Measurements from ENCODE around the gene PIGU.
"Not testable (repeated sequence)": the region's sequence is repeated elsewhere in the genome, so short reads cannot be mapped to it uniquely, and the experiment has no call there.

PIGU gene

DNA sequence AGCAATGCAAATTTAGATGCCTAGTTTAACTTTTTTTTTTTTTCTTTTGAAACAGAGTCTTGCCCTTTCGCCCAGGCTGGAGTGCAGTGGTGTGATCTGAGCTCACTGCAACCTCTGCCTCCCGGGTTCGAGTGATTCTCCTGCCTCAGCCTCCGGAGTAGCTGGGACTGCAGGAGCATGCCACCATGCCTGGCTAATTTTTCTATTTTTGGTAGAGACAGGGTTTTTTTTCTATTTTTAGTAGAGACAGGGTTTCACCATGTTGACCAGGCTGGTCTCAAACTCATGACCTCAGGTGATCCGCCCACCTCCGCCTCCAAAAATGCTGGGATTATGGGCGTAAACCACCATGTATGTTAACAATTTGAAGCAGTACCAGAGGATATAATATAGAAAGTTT lies 158.0 kb downstream of the PIGU start:
- H3K4me1 ChIP-seq (ENCODE audit: control insufficient read depth in 1 of 2, insufficient read depth in 2 of 2, low read length in 2 of 2) = peaks cover 27 to 30% of the 10 kb centered on the region in 2 donors
- not testable (repeated sequence) for H3K4me3 ChIP-seq (ENCODE audit: low read depth in 1 of 2, low read length in 2 of 2)

DNA sequence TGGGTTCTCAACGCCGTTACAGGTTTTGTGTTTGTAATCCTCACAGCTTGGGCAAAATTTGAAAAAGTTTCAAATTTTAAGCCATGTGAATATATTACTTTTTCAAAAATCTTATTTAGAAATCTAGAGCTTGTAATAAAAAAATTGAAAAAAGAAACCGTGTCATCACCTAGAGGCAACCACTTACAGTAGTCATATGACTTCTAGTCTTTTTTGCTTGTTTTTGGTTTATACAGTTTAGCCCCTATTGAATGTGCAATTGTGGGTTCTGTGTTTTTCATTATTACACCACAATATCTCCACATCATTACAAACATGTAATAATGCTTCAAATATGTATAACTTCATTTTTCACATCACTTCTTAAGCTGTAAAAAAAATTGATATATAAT lies 159.8 kb downstream of the PIGU start:
- peak overlapping the region; percentile 91 to 96 for H3K9ac ChIP-seq (ENCODE audit: low read depth in 1 of 2, low read length in 2 of 2)
- H3K27me3 ChIP-seq (ENCODE audit: control insufficient read depth in 1 of 2, insufficient read depth in 2 of 2, low read length in 2 of 2) = no peaks in the 10 kb centered on the region
- peaks cover 15 to 24% of the 10 kb centered on the region in 2 donors for H3K4me1 ChIP-seq (ENCODE audit: control insufficient read depth in 1 of 2, insufficient read depth in 2 of 2, low read length in 2 of 2)
- peak overlapping the region; percentile 96 for H3K27ac ChIP-seq (ENCODE audit: low read depth, low read length)
- H3K4me3 ChIP-seq (ENCODE audit: low read depth in 1 of 2, low read length in 2 of 2) = peak overlapping the region; percentile 91 to 93
- no peaks in the 10 kb centered on the region for H3K9me3 ChIP-seq (ENCODE audit: control insufficient read depth in 1 of 2, low read length in 2 of 2)
- peaks cover 0 to 3% of the 10 kb centered on the region in 2 donors for H3K36me3 ChIP-seq (ENCODE audit: control insufficient read depth in 1 of 2, insufficient read depth in 2 of 2, low read length in 2 of 2)

More for the DNA sequence above, 158.0 kb downstream of the PIGU start:
- not testable (repeated sequence) for H3K36me3 ChIP-seq (ENCODE audit: control insufficient read depth in 1 of 2, insufficient read depth in 2 of 2, low read length in 2 of 2); H3K27me3 ChIP-seq (ENCODE audit: control insufficient read depth in 1 of 2, insufficient read depth in 2 of 2, low read length in 2 of 2); H3K9ac ChIP-seq (ENCODE audit: low read depth in 1 of 2, low read length in 2 of 2); H3K27ac ChIP-seq (ENCODE audit: low read depth, low read length); H3K9me3 ChIP-seq (ENCODE audit: control insufficient read depth in 1 of 2, low read length in 2 of 2)

DNA sequence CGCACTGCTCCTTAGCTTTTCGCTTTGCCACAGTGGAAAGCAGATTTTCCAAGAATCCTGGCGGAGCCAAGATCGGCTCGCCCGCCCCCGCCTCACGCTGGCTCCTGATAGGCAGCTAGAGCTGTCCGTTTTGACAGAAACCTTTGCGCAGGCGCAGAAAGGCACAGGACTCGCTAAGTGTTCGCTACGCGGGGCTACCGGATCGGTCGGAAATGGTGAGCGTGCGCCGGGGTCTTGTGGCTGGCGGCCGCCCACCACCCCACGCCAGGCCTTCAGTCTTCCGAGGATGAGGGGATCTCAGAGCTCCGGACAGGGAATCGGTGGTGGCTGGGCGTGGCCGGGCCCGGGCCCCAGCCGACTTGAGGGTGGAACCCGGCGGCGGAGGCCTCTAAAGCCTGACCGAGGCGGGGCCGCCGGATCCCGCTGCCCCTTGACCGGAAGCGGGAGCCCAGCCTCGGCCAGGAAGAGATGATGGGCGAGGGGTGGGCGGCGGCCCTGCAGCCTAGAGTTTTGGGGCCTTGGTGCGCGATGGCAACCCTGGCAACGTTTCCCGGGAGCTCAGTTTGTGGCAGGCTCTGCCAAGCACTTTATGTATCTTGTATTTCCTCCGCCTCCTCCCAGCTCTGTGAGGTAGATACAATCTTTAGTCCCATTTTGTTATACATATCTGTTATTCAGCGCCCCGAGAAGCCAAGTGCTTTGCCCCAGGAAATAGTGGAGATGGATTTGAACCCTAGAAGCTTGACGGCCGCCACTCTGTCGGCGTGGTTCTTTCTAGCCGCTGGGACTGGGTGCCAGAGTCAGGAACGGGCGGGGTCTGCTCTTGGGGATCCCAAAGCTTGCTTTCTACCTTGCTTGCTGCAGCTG lies 160.4 kb downstream of the PIGU start, which contains the start of gene DYNLRB1:
Gene DYNLRB1 (plus strand): TSS at position 176 of the 867 bp plus-strand sequence. CDS start 37 bp downstream, at position 213.
- Histone ChIP-seq H3K9ac (ENCODE audit: low read depth in 1 of 2, low read length in 2 of 2) (peak within 1 kb of the TSS; percentile 91 to 96), H3K27me3 (ENCODE audit: control insufficient read depth in 1 of 2, insufficient read depth in 2 of 2, low read length in 2 of 2) (no peaks in the 10 kb centered on the region), H3K36me3 (ENCODE audit: control insufficient read depth in 1 of 2, insufficient read depth in 2 of 2, low read length in 2 of 2) (peaks cover 0 to 3% of the 10 kb centered on the region in 2 donors), H3K9me3 (ENCODE audit: control insufficient read depth in 1 of 2, low read length in 2 of 2) (no peaks in the 10 kb centered on the region), H3K4me3 (ENCODE audit: low read depth in 1 of 2, low read length in 2 of 2) (peak within 1 kb of the TSS; percentile 91 to 93), H3K27ac (ENCODE audit: low read depth, low read length) (peak within 1 kb of the TSS; percentile 96), H3K4me1 (ENCODE audit: control insufficient read depth in 1 of 2, insufficient read depth in 2 of 2, low read length in 2 of 2) (peaks cover 12 to 24% of the 10 kb centered on the region in 2 donors)

DNA sequence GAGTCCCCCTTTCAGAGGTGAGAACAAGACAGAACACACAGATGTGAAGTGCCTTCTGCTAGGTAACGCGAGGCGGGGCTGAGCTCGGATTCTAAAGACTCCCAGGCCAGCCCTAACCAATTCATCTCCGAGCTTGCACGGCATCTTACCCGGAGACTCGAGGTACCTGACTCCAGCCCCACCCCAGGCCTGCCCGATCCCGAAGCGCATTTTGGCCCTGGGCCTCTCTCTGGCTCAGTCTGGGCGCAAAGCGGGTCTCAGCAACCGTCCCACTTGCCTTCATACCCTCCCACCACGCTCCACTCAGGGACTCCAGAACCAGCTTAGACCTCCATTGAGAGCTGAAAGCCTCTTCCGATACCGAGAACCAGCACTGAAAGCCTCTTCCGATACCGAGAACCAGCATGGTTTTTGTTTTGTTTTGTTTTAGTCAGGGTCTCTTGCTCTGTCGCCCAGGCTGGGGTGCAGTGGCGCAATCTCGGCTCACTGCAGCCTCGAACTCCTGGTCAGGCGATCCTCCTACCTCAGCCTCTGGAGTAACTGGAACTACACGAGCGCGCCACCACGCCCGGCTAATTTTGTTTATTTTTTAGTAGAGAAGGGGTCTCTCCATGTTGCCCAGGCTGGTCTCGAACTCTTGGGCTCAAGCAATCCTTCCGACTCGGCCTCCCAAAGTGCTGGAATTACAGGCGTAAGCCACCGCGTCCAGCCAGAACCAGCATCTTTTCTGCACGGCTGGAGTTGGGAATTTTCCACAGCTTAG lies 161.2 kb downstream of the PIGU start:
- peak overlapping the region; percentile 91 to 96 for H3K9ac ChIP-seq (ENCODE audit: low read depth in 1 of 2, low read length in 2 of 2)
- peak overlapping the region; percentile 91 to 93 for H3K4me3 ChIP-seq (ENCODE audit: low read depth in 1 of 2, low read length in 2 of 2)
- peaks cover 0 to 3% of the 10 kb centered on the region in 2 donors for H3K36me3 ChIP-seq (ENCODE audit: control insufficient read depth in 1 of 2, insufficient read depth in 2 of 2, low read length in 2 of 2)
- no peaks in the 10 kb centered on the region for H3K9me3 ChIP-seq (ENCODE audit: control insufficient read depth in 1 of 2, low read length in 2 of 2)
- H3K27ac ChIP-seq (ENCODE audit: low read depth, low read length) = peak overlapping the region; percentile 96
- H3K27me3 ChIP-seq (ENCODE audit: control insufficient read depth in 1 of 2, insufficient read depth in 2 of 2, low read length in 2 of 2) = no peaks in the 10 kb centered on the region
- peaks cover 12 to 24% of the 10 kb centered on the region in 2 donors for H3K4me1 ChIP-seq (ENCODE audit: control insufficient read depth in 1 of 2, insufficient read depth in 2 of 2, low read length in 2 of 2)

DNA sequence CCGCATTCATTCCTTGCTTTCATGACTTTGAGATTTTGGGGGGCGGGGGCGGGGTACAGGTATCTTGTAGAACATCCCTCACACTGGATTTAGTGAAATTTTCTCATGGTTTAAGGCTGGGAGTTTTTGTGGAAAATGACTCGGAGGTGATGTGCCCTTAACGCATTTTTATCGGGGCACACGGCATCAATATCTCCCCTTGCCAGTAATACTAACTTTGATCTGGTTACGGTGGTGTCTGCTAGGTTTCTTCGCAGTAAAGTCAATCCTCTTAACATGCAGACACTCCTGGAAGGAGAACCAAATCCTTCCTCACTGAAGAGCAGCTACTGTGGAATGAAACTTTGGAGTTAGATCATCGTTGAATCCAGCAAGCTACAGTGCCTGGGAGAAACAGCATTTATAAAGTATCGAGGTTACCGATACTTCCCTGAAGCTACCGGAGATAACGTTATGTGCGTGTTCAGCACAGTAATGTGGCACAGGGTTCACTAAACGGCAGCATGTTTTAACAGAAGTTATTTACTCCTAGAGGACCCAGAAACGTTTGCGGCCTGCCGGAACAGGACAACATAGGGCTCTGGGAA lies 161.9 kb downstream of the PIGU start:
- Histone ChIP-seq H3K9ac (ENCODE audit: low read depth in 1 of 2, low read length in 2 of 2) (peak overlapping the region; percentile 91 to 96), H3K27ac (ENCODE audit: low read depth, low read length) (peak overlapping the region; percentile 23), H3K36me3 (ENCODE audit: control insufficient read depth in 1 of 2, insufficient read depth in 2 of 2, low read length in 2 of 2) (no peaks in the 10 kb centered on the region), H3K27me3 (ENCODE audit: control insufficient read depth in 1 of 2, insufficient read depth in 2 of 2, low read length in 2 of 2) (no peaks in the 10 kb centered on the region), H3K4me1 (ENCODE audit: control insufficient read depth in 1 of 2, insufficient read depth in 2 of 2, low read length in 2 of 2) (peaks cover 12 to 24% of the 10 kb centered on the region in 2 donors), H3K9me3 (ENCODE audit: control insufficient read depth in 1 of 2, low read length in 2 of 2) (no peaks in the 10 kb centered on the region), H3K4me3 (ENCODE audit: low read depth in 1 of 2, low read length in 2 of 2) (peak overlapping the region; percentile 91 to 93)

DNA sequence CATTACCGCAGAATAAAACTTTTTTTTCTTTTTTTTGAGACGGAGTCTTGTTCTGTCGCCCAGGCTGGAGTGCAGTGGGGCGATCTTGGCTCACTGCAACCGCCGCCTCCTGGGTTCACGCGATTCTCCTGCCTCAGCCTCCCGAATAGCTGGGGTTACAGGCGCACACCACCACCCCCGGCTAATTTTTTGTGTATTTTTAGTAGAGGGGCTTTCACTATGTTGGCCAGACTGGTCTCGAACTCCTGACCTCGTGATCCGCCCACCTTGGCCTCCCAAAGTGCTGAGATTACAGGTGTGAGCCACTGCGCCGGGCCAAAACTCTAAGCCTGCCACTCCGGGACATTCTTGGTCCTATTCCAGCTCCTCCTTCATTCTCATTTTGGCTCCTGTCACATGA lies 162.9 kb downstream of the PIGU start:
- not testable (repeated sequence) for H3K9ac ChIP-seq (ENCODE audit: low read depth in 1 of 2, low read length in 2 of 2); H3K36me3 ChIP-seq (ENCODE audit: control insufficient read depth in 1 of 2, insufficient read depth in 2 of 2, low read length in 2 of 2); H3K4me3 ChIP-seq (ENCODE audit: low read depth in 1 of 2, low read length in 2 of 2); H3K27me3 ChIP-seq (ENCODE audit: control insufficient read depth in 1 of 2, insufficient read depth in 2 of 2, low read length in 2 of 2); H3K9me3 ChIP-seq (ENCODE audit: control insufficient read depth in 1 of 2, low read length in 2 of 2); H3K27ac ChIP-seq (ENCODE audit: low read depth, low read length)
- peaks cover 12 to 24% of the 10 kb centered on the region in 2 donors for H3K4me1 ChIP-seq (ENCODE audit: control insufficient read depth in 1 of 2, insufficient read depth in 2 of 2, low read length in 2 of 2)

DNA sequence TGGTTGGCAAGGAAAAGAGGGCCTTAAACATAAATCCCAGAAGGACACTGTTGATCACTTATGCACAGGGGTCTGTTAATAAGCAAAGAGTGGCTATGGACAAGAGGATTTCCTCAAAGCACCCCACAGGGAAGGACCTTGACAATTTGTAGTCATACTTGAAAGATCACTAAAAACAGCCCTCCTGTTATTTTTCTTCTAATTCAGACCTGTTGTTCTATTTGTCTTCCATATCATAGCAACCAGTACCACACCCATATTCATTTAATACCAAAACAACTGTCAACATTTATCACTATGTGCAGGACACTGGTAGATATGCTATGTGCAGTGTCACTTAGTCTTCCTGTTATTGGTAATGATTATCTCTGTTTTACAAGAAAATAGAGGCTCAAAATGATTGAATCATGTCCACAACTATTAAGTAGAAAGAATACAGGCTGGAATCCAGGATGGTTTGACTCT lies 163.9 kb downstream of the PIGU start:
- Histone ChIP-seq H3K36me3 (ENCODE audit: control insufficient read depth in 1 of 2, insufficient read depth in 2 of 2, low read length in 2 of 2) (peaks cover 4 to 14% of the 10 kb centered on the region in 2 donors), H3K27me3 (ENCODE audit: control insufficient read depth in 1 of 2, insufficient read depth in 2 of 2, low read length in 2 of 2) (no peaks in the 10 kb centered on the region), H3K9me3 (ENCODE audit: control insufficient read depth in 1 of 2, low read length in 2 of 2) (no peaks in the 10 kb centered on the region), H3K4me3 (ENCODE audit: low read depth in 1 of 2, low read length in 2 of 2) (no peak overlapping the region), H3K27ac (ENCODE audit: low read depth, low read length) (no peak overlapping the region), H3K9ac (ENCODE audit: low read depth in 1 of 2, low read length in 2 of 2) (no peak overlapping the region), H3K4me1 (ENCODE audit: control insufficient read depth in 1 of 2, insufficient read depth in 2 of 2, low read length in 2 of 2) (peaks cover 12 to 24% of the 10 kb centered on the region in 2 donors)

DNA sequence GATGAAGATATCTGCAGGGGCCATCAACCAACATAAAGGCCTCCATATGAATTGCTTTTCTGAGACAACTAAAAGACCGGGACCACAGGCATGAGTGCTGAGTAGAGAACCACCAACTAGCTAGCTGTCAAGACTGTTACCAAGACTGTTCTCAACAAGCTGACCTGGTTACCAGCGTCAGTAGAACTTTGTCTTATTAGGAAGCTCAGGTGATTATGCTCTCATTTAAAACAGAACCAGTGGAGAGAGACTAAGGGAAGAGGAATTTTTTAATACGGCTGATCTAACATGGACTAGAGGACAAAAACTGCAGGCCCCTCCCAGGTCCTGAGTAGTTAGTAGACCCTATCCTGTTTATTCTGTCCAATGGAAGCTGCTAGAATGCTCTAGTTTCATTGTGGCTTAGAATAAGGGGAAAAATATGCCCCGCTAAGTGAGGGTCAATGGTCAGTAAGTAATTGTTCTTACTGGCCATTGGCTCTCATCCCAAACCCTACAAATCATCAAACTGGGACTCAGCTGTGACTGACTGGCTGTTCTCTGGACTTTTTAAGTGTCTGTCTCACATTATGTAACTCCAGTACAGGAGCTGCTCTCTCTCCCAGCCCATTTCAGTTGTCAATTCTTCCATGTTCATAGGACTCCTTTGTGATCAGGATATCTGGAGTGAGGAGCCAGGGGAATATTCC lies 164.5 kb downstream of the PIGU start:
- peaks cover 7 to 19% of the 10 kb centered on the region in 2 donors for H3K36me3 ChIP-seq (ENCODE audit: control insufficient read depth in 1 of 2, insufficient read depth in 2 of 2, low read length in 2 of 2)

DNA sequence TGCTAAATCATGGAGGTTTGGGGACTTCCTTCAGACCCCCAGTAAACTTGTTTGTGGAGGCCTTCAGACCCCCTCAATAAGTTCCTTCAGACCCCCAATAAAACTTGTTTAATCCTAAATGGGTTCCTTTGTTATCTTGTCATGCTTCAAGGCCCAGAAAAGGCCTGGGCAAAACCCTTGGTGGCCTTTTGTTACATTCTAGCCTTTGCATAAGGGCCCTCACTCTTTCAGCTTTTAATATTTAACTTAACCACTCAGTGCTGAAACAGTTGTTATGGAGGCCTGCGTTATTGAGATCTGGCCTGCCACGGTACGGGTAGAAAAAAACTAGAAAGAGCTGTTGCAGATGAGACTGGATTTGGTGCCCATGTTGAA lies 165.0 kb downstream of the PIGU start:
- H3K4me3 ChIP-seq (ENCODE audit: low read depth in 1 of 2, low read length in 2 of 2) = no peak overlapping the region
- peaks cover 7 to 19% of the 10 kb centered on the region in 2 donors for H3K36me3 ChIP-seq (ENCODE audit: control insufficient read depth in 1 of 2, insufficient read depth in 2 of 2, low read length in 2 of 2)
- no peak overlapping the region for H3K9ac ChIP-seq (ENCODE audit: low read depth in 1 of 2, low read length in 2 of 2)
- peaks cover 12 to 20% of the 10 kb centered on the region in 2 donors for H3K4me1 ChIP-seq (ENCODE audit: control insufficient read depth in 1 of 2, insufficient read depth in 2 of 2, low read length in 2 of 2)
- H3K27ac ChIP-seq (ENCODE audit: low read depth, low read length) = no peak overlapping the region
- no peaks in the 10 kb centered on the region for H3K27me3 ChIP-seq (ENCODE audit: control insufficient read depth in 1 of 2, insufficient read depth in 2 of 2, low read length in 2 of 2)
- no peaks in the 10 kb centered on the region for H3K9me3 ChIP-seq (ENCODE audit: control insufficient read depth in 1 of 2, low read length in 2 of 2)

More for the DNA sequence above, 164.5 kb downstream of the PIGU start:
- Histone ChIP-seq H3K9ac (ENCODE audit: low read depth in 1 of 2, low read length in 2 of 2) (no peak overlapping the region), H3K4me1 (ENCODE audit: control insufficient read depth in 1 of 2, insufficient read depth in 2 of 2, low read length in 2 of 2) (peaks cover 12 to 24% of the 10 kb centered on the region in 2 donors), H3K4me3 (ENCODE audit: low read depth in 1 of 2, low read length in 2 of 2) (no peak overlapping the region), H3K27me3 (ENCODE audit: control insufficient read depth in 1 of 2, insufficient read depth in 2 of 2, low read length in 2 of 2) (no peaks in the 10 kb centered on the region), H3K27ac (ENCODE audit: low read depth, low read length) (no peak overlapping the region), H3K9me3 (ENCODE audit: control insufficient read depth in 1 of 2, low read length in 2 of 2) (no peaks in the 10 kb centered on the region)
